Measurements from ENCODE around the gene TNFAIP8L1.

The TNFAIP8L1 gene

GRCh38 chr19:4687396-4687795 lies 48.1 kb downstream of the TNFAIP8L1 start:
- ChIA-PET POLR2A (no interaction called here), CTCF (interaction anchor here (0.6 to 1.9 kb wide), 2 partner anchors 15 to 94 kb away, joined by 3 to 8 read pairs; no protein-coding TSS in a partner anchor)
- DNase-seq (ENCODE audit: low read depth, low spot score), result no peak
- no peak for TF ChIP-seq CTCF (IDR thresholded peaks at IDR 0.05; ENCODE audit: insufficient read depth, low read length, missing control alignments)
- no peak overlapping the region for H3K4me3 ChIP-seq (ENCODE audit: low read depth, low read length)

GRCh38 chr19:4688587-4688986 lies 49.3 kb downstream of the TNFAIP8L1 start:
- no peak for TF ChIP-seq CTCF (IDR thresholded peaks at IDR 0.05; ENCODE audit: insufficient read depth, low read length, missing control alignments)
- H3K4me3 ChIP-seq (ENCODE audit: low read depth, low read length), result no peak overlapping the region
- POLR2A ChIA-PET, result interaction anchor here (0.6 to 0.7 kb wide), 2 partner anchors 16 to 1690 kb away, joined by 3 read pairs; no protein-coding TSS in a partner anchor
- no peak for DNase-seq (ENCODE audit: low read depth, low spot score)
- CTCF ChIA-PET, result interaction anchor here (0.9 to 2.2 kb wide), 3 partner anchors 11 to 102 kb away, joined by 3 to 8 read pairs (median 7); no protein-coding TSS in a partner anchor

- H3K4me3 ChIP-seq (ENCODE audit: low read depth, low read length), result no peak overlapping the region
- no peak for TF ChIP-seq CTCF (IDR thresholded peaks at IDR 0.05; ENCODE audit: insufficient read depth, low read length, missing control alignments)
- no peak for DNase-seq (ENCODE audit: low read depth, low spot score)
- POLR2A ChIA-PET, result no interaction called here
- CTCF ChIA-PET, result interaction anchor here (0.9 to 2.2 kb wide), 3 partner anchors 12 to 101 kb away, joined by 3 to 8 read pairs (median 7); no protein-coding TSS in a partner anchor
Measured at GRCh38 chr19:4689403-4689802, 50.1 kb downstream of the TNFAIP8L1 start.

GRCh38 chr19:4690361-4690760 lies 51.0 kb downstream of the TNFAIP8L1 start:
- TF ChIP-seq CTCF (IDR thresholded peaks at IDR 0.05; ENCODE audit: insufficient read depth, low read length, missing control alignments), result no peak
- H3K4me3 ChIP-seq (ENCODE audit: low read depth, low read length), result no peak overlapping the region
- DNase-seq (ENCODE audit: low read depth, low spot score), result no peak
- ChIA-PET POLR2A (no interaction called here), CTCF (no interaction called here)

GRCh38 chr19:4691373-4691772 lies 52.1 kb downstream of the TNFAIP8L1 start:
- ChIA-PET CTCF (no interaction called here), POLR2A (no interaction called here)
- no peak for DNase-seq (ENCODE audit: low read depth, low spot score)
- TF ChIP-seq CTCF (IDR thresholded peaks at IDR 0.05; ENCODE audit: insufficient read depth, low read length, missing control alignments), result no peak
- H3K4me3 ChIP-seq (ENCODE audit: low read depth, low read length), result no peak overlapping the region

- ChIA-PET POLR2A (no interaction called here), CTCF (interaction anchor here (0.8 to 2.3 kb wide), 2 partner anchors 14 to 15 kb away, joined by 3 to 8 read pairs; no protein-coding TSS in a partner anchor)
- no peak overlapping the region for H3K4me3 ChIP-seq (ENCODE audit: low read depth, low read length)
- no peak for TF ChIP-seq CTCF (IDR thresholded peaks at IDR 0.05; ENCODE audit: insufficient read depth, low read length, missing control alignments)
- no peak for DNase-seq (ENCODE audit: low read depth, low spot score)
Measured at GRCh38 chr19:4692251-4693077, 53.1 kb downstream of the TNFAIP8L1 start.

Measured in AG04449 (cell line).